Ishikawa (cell line): ENCODE measurements around the gene MICOS13.

Source experiments
- CEBPB ChIP-seq: IDR thresholded peaks from 2 replicates; pipeline ENCODE4 v1.6.1; 2012
- CREB1 ChIP-seq: IDR thresholded peaks from 2 replicates; pipeline ENCODE4 v1.6.1; 2012; ENCODE audit warnings: low read depth
- EGR1 ChIP-seq: IDR thresholded peaks from 2 replicates; pipeline ENCODE4 v1.6.1; 2012
- EP300 ChIP-seq: IDR thresholded peaks from 2 replicates; pipeline ENCODE4 v1.6.1; 2012; ENCODE audit warnings: borderline replicate concordance
- FOXM1 ChIP-seq: IDR thresholded peaks from 2 replicates; pipeline ENCODE4 v1.6.1; 2012; ENCODE audit warnings: low read depth, borderline replicate concordance
- MAX ChIP-seq: IDR thresholded peaks from 2 replicates; pipeline ENCODE4 v1.6.1; 2012
- NFIC ChIP-seq: IDR thresholded peaks from 2 replicates; pipeline ENCODE4 v1.6.1; 2012
- RAD21 ChIP-seq: IDR thresholded peaks from 2 replicates; pipeline ENCODE4 v1.6.1; 2012; ENCODE audit warnings: low read depth
- REST ChIP-seq: IDR thresholded peaks from 2 replicates; pipeline ENCODE4 v1.6.1; 2012; ENCODE audit warnings: low read depth, mild to moderate bottlenecking
- TAF1 ChIP-seq: IDR thresholded peaks from 2 replicates; pipeline ENCODE4 v1.6.1; 2012; ENCODE audit warnings: low read depth, mild to moderate bottlenecking
- TCF12 ChIP-seq: IDR thresholded peaks from 2 replicates; pipeline ENCODE4 v1.6.1; 2012; ENCODE audit warnings: low read depth
- TEAD4 ChIP-seq: IDR thresholded peaks from 2 replicates; pipeline ENCODE4 v1.6.1; 2012
- USF1 ChIP-seq: IDR thresholded peaks from 2 replicates; pipeline ENCODE4 v1.6.1; 2012
- YY1 ChIP-seq: IDR thresholded peaks from 2 replicates; pipeline ENCODE4 v1.6.1; 2012; ENCODE audit warnings: low read depth
- ZBTB7A ChIP-seq: IDR thresholded peaks from 2 replicates; pipeline ENCODE4 v1.6.1; 2012; ENCODE audit warnings: low read depth

Gene MICOS13

GRCh38 chr19:5672708-5673459 lies 7.4 kb downstream of the MICOS13 start:
- TF ChIP-seq CEBPB: no peak
- TF ChIP-seq REST: no peak
- no peak for TF ChIP-seq TCF12
- TF ChIP-seq MAX: no peak
- TF ChIP-seq EGR1: no peak
- no peak for TF ChIP-seq FOXM1
- no peak for TF ChIP-seq USF1
- no peak for TF ChIP-seq NFIC
- TF ChIP-seq TAF1: no peak
- TF ChIP-seq TEAD4: no peak
- no peak for TF ChIP-seq YY1
- no peak for TF ChIP-seq ZBTB7A
- TF ChIP-seq EP300: no peak

- TF ChIP-seq MAX (no peak), TAF1 (no peak), USF1 (no peak), CEBPB (no peak), TCF12 (no peak), FOXM1 (no peak), EGR1 (no peak), NFIC (no peak), CREB1 (no peak), EP300 (no peak)
Measured at GRCh38 chr19:5671600-5671999, 8.7 kb downstream of the MICOS13 start.

GRCh38 chr19:5669212-5669611 lies 11.1 kb downstream of the MICOS13 start:
- TF ChIP-seq USF1 (no peak), EGR1 (no peak), YY1 (no peak), TEAD4 (no peak)

GRCh38 chr19:5667751-5668271 lies 12.5 kb downstream of the MICOS13 start:
- TF ChIP-seq EP300 (no peak), CREB1 (no peak), USF1 (no peak), NFIC (no peak), YY1 (no peak), REST (no peak), CEBPB (no peak), TEAD4 (no peak), ZBTB7A (no peak), TAF1 (no peak)

GRCh38 chr19:5666921-5667610 lies 13.2 kb downstream of the MICOS13 start:
- TF ChIP-seq TAF1: no peak
- TF ChIP-seq USF1: no peak
- no peak for TF ChIP-seq CREB1
- TF ChIP-seq YY1: no peak
- TF ChIP-seq FOXM1: no peak
- TF ChIP-seq EP300: no peak
- TF ChIP-seq NFIC: no peak
- TF ChIP-seq RAD21: no peak
- no peak for TF ChIP-seq ZBTB7A
- no peak for TF ChIP-seq CEBPB
- no peak for TF ChIP-seq TCF12
- no peak for TF ChIP-seq TEAD4
